ENCODE measurements around the gene TCOF1.

The TCOF1 gene

GRCh38 chr5:150396267-150396666 lies 38.8 kb downstream of the TCOF1 start:
- no peak overlapping the region for H3K27ac ChIP-seq (ENCODE audit: low read depth, low read length)
- H3K27me3 ChIP-seq (ENCODE audit: low read length): no peaks in the 10 kb centered on the region

GRCh38 chr5:150397146-150397781 lies 39.8 kb downstream of the TCOF1 start:
- Histone ChIP-seq H3K79me2 (ENCODE audit: insufficient read depth, low read length) (no peaks in the 10 kb centered on the region), H2AFZ (ENCODE audit: low read depth, low read length, severe bottlenecking) (no peak overlapping the region), H3K4me2 (ENCODE audit: low read depth, low read length, poor library complexity, severe bottlenecking) (no peak overlapping the region), H3F3A (ENCODE audit: insufficient read depth) (peaks cover 47% of the 10 kb centered on the region), H3K9me3 (ENCODE audit: insufficient read depth, low read length) (no peaks in the 10 kb centered on the region), H3K4me3 (ENCODE audit: insufficient read depth, low read length, poor library complexity, severe bottlenecking) (no peak overlapping the region), H3K27me3 (ENCODE audit: low read length) (no peaks in the 10 kb centered on the region), H3K9ac (ENCODE audit: low read length) (no peak overlapping the region), H3K9me2 (replicated peaks; ENCODE audit: insufficient read depth, low read length) (no peaks in the 10 kb centered on the region), H4K20me1 (ENCODE audit: low read depth, low read length) (no peaks in the 10 kb centered on the region), H3K27ac (ENCODE audit: low read depth, low read length) (no peak overlapping the region), H3K36me3 (ENCODE audit: low read length) (no peaks in the 10 kb centered on the region)
- no peak for TF ChIP-seq CTCF (IDR thresholded peaks at IDR 0.05; ENCODE audit: insufficient read depth, low read length, poor library complexity, severe bottlenecking)
- no peak for TF ChIP-seq EZH2phosphoT487 (conservative IDR thresholded peaks at IDR 0.05; ENCODE audit: low read length)

More at GRCh38 chr5:150396267-150396666, 38.8 kb downstream of the TCOF1 start:
- no peak overlapping the region for H2AFZ ChIP-seq (ENCODE audit: low read depth, low read length, severe bottlenecking)
- H3K4me2 ChIP-seq (ENCODE audit: low read depth, low read length, poor library complexity, severe bottlenecking): no peak overlapping the region
- H3K79me2 ChIP-seq (ENCODE audit: insufficient read depth, low read length): no peaks in the 10 kb centered on the region
- H4K20me1 ChIP-seq (ENCODE audit: low read depth, low read length): no peaks in the 10 kb centered on the region
- peaks cover 37% of the 10 kb centered on the region for H3F3A ChIP-seq (ENCODE audit: insufficient read depth)
- H3K36me3 ChIP-seq (ENCODE audit: low read length): no peaks in the 10 kb centered on the region
- TF ChIP-seq EZH2phosphoT487 (conservative IDR thresholded peaks at IDR 0.05; ENCODE audit: low read length): no peak
- TF ChIP-seq CTCF (IDR thresholded peaks at IDR 0.05; ENCODE audit: insufficient read depth, low read length, poor library complexity, severe bottlenecking): no peak
- no peak overlapping the region for H3K9ac ChIP-seq (ENCODE audit: low read length)
- no peaks in the 10 kb centered on the region for H3K9me3 ChIP-seq (ENCODE audit: insufficient read depth, low read length)
- H3K9me2 ChIP-seq (replicated peaks; ENCODE audit: insufficient read depth, low read length): no peaks in the 10 kb centered on the region
- H3K4me3 ChIP-seq (ENCODE audit: insufficient read depth, low read length, poor library complexity, severe bottlenecking): no peak overlapping the region

GRCh38 chr5:150397782-150398721 lies 40.6 kb downstream of the TCOF1 start:
- H2AFZ ChIP-seq (ENCODE audit: low read depth, low read length, severe bottlenecking): no peak overlapping the region

More at GRCh38 chr5:150397782-150398721, 40.6 kb downstream of the TCOF1 start:
- no peak overlapping the region for H3K9ac ChIP-seq (ENCODE audit: low read length)
- no peaks in the 10 kb centered on the region for H3K36me3 ChIP-seq (ENCODE audit: low read length)
- H4K20me1 ChIP-seq (ENCODE audit: low read depth, low read length): no peaks in the 10 kb centered on the region
- no peak overlapping the region for H3K4me2 ChIP-seq (ENCODE audit: low read depth, low read length, poor library complexity, severe bottlenecking)
- H3K27ac ChIP-seq (ENCODE audit: low read depth, low read length): peak overlapping the region; percentile 38; the same call in 1 of the 2 replicates
- peaks cover 55% of the 10 kb centered on the region for H3F3A ChIP-seq (ENCODE audit: insufficient read depth)
- no peaks in the 10 kb centered on the region for H3K9me2 ChIP-seq (replicated peaks; ENCODE audit: insufficient read depth, low read length)
- H3K9me3 ChIP-seq (ENCODE audit: insufficient read depth, low read length): no peaks in the 10 kb centered on the region
- TF ChIP-seq CTCF (IDR thresholded peaks at IDR 0.05; ENCODE audit: insufficient read depth, low read length, poor library complexity, severe bottlenecking): no peak
- TF ChIP-seq EZH2phosphoT487 (conservative IDR thresholded peaks at IDR 0.05; ENCODE audit: low read length): no peak
- no peaks in the 10 kb centered on the region for H3K79me2 ChIP-seq (ENCODE audit: insufficient read depth, low read length)
- H3K27me3 ChIP-seq (ENCODE audit: low read length): no peaks in the 10 kb centered on the region
- no peak overlapping the region for H3K4me3 ChIP-seq (ENCODE audit: insufficient read depth, low read length, poor library complexity, severe bottlenecking)

All from SU-DHL-6 (cell line).